Hematopoietic multipotent progenitor cell treated with erythropoietin and hydrocortisone succinate and interleukin-3 and kit ligand, for 15 days (in vitro differentiated cells): ENCODE data around the gene NR2F2.
"Not testable (repeated sequence)": the region's sequence is repeated elsewhere in the genome, so short reads cannot be mapped to it uniquely, and the experiment has no call there.

ENCODE experiments used
- DNase-seq: peaks from one replicate; pipeline ENCODE4 v3.0.0-alpha.2; 2015; ENCODE audit warnings: low spot score

The NR2F2 gene

DNA sequence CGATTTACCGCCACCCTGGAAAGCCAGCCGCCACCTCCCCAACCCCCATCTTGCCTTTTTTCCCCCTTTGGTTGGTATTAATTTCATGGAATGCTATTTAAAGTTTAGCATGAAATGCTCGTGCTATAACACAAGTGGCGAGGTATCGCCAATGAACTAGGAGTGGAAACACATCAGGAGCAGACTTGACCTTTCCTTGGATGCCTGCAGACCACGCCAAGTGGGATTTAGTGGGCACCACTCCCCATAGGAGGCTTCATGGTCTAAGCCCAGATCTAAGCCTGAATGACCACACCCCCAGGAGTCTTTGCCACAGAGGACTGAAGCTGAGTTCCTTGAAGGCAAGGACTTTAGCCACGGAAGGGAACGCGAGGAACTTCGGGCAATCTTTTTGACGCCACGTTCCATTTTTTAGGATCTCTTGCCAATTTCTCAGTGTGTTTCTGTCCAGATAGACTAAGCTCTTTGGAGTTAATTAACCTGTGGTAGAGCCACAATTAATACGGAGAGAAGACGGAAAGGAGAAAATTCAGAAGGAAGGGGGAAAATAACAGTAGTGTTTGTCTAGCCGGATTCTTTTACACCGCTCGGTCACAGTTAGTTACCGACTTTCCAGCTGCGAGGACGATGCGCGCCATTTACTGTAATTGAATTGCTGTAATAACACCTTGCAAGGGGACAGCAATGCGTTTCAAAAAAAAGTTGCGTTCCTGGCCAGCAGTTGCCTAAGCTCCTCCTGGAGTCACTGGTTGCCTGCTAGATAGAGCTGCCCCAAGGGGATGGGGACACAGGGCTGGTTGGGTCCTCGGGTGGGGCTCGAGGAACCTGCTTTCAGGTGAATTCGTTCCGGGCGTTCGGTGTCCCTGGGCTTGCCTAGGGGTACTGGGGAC, 37.1 kb downstream of the NR2F2 start:
- DNase-seq, result no peak

DNA sequence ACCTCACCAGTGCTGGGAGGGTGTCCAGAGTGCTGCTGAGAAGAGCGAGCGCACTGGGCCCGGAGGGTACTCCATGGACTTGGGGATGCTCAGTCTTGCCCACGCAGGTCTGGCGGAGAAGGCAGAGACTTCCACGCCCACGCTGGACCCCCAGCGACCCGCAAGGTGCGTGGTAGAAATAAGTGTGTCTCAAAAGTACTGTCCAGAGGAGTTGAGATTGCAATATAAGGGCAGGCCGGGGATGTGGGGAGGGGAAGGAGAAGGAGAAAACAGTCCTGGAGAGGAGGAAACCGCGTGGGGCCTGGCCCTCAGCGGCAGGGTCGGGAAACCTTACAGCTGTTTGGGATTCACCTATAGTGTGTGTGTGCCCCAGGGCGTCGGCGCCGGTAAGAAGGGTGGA, 38.9 kb downstream of the NR2F2 start:
- DNase-seq, result no peak

DNA sequence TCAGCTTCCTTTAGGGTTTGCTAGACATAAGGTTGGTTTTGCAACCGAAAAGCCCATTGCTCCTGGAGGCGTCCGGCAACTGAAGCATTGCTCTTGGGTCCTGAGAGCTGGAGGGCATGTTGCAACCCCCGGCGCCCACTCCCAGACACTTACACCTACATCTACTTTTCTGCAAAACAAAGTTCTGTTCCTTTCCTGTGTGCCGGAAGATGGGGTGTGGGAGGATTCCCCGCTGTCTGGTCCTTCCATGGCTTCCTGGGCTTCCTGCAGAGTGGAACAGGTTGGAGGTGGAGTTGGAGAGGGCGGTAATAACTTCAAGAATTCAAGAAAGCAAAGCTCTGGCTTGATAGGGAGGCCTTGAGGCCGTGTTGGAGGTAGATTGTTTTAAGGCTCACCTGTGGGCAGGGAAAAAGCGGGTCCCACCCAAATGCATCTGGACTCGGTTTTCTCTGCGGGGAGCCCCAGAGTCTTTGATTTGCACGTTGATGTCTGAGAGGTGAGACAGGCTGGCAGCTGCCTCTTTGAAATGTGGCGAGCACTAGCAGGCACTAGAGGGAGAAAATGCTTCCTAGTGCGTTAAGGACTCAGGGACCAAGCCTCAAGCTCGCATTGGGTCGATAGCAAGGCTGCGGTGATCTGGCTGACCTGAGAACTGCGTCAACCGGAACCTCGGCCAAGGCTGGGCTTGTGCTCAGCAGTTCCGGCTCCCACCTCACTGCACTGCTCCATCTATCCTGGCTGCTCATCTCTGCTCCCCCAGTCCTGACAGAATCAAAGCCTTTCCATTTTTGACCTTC, 39.5 kb downstream of the NR2F2 start:
- DNase-seq, result no peak

DNA sequence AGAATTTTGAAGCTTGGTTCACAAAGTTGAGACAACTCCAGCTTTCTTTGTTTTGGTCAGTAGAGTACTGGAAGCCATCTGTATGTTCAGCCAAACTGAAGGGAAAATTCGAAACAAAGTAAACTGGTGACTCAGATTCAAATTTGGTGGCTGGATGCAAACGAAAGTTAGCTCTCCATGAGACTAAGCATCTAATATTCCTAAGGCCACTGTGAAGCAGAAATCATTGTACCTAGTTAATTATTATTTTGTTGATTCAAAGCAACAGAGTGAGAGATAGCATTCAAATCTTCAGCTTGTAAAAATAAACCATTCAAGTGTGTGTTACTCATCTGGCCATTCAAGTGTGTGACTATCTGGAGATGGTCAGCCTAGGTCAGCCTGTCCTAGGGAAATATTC, 42.1 kb downstream of the NR2F2 start:
- DNase-seq, result no peak

DNA sequence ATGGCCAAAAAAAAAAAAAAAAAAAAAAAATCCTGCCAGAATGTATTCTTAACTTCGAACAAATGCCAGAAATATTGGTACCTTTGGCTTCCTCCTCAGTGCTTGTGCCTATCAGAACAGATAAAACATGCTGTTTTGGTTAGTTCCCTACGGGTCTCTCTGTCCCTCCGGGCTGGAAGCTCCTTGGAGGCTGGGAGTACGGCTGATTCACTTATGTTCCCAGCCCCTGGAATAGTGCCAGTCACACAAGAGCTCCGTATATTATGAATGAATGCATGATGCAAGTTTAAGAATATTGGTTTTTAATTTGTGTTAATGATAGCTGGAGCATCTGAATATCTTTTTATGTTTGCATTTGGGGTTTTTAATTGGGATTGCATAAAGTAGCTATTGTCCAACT, 44.0 kb downstream of the NR2F2 start:
- no peak for DNase-seq

DNA sequence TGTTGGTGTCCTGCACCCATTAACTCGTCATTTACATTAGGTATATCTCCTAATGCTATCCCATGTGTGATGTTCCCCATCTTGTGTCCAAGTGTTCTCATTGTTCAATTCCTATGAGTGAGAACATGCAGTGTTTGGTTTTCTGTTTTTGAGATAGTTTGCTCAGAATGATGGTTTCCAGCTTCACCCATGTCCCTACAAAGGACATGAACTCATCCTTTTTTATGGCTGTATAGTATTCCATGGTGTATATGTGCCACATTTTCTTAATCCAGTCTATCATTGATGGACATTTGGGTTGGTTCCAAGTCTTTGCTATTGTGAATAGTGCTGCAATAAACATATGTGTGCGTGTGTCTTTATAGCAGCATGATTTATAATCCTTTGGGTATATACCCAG, 49.1 kb downstream of the NR2F2 start:
- DNase-seq, result not testable (repeated sequence)

DNA sequence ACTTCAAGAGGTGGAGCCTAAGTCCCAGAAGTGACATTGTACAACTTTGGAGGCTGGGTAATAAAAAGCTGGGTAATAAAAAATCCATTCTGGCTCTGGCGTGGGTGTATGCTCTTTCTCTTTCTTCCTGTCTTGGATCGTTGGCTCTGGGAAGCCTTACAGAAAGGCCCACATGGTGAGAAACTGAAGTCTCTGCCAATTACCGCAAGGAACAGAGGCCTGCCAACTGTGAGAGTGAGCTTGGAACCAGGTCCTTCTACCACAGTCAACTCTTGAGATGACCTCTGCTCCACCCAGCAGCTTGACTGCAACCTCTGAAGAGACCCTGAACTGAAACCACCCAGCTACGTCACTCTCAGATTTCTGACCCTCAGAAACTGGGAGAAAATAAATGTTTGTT, 51.0 kb downstream of the NR2F2 start:
- DNase-seq, result no peak

DNA sequence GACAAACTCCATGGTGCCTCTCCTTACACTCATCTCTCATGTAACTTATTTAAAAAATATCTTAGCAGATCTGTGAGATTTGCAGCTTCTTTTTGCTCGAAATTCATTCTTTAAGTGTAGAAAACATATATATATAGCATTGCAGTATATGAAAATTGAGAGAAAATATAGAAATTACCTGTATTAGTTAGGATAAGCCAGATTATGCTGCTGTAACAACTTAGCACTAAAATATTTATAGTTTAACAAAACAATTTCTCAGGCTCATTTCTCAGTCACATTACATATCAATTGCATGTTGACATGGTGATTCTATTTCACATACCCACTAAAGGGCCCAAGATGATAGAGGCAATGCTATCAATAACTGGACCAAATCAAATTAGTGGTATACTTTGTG, 54.7 kb downstream of the NR2F2 start:
- no peak for DNase-seq

DNA sequence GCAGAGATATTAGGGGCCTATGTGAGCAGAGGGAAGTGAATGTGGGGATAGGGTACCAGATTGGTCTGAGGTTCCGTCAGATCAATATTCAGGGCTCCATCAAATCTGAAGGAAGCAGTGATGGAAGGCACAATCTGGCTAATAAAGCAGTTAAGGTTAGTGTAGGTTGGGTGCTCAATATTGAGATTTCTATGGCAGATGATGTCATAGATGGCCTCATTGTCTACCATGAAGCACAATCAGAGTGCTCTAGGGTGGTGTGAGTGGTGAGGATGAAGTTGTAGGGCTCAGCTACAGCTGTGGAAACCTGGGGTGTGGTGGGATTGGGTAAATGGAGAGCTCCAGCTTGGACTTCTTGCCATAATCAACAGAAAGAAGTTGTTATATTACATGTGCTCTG, 58.2 kb downstream of the NR2F2 start:
- DNase-seq, result no peak
